ENCODE measurements around the gene SOHLH1.

- TF ChIP-seq CTCF (IDR thresholded peaks at IDR 0.05) = no peak
- no peak for TF ChIP-seq POLR2A (IDR thresholded peaks at IDR 0.05)
These were observed 50.5 kb downstream of the SOHLH1 start for GRCh38 chr9:135648494-135649410.
